HUES48 (cell line): Measurements from ENCODE around the gene CSK.

Experiments
- H3K27ac ChIP-seq: one replicate; pipeline ENCODE4 v1.7.0; 2013; ENCODE audit warnings: low read depth, low read length, inconsistent platforms
- H3K27me3 ChIP-seq: 2 replicates; pipeline ENCODE4 v1.6.1; 2013; ENCODE audit warnings: mild to moderate bottlenecking, low read length; ENCODE audit not compliant: control insufficient read depth, insufficient read depth
- H3K36me3 ChIP-seq: 2 replicates; pipeline ENCODE4 v1.6.1; 2013; ENCODE audit warnings: low read length; ENCODE audit not compliant: control insufficient read depth, insufficient read depth
- H3K4me1 ChIP-seq: 2 replicates; pipeline ENCODE4 v1.6.1; 2013; ENCODE audit warnings: mild to moderate bottlenecking, low read length; ENCODE audit not compliant: control insufficient read depth, insufficient read depth
- H3K4me3 ChIP-seq: 2 replicates; pipeline ENCODE4 v1.5.1; 2013; ENCODE audit warnings: mild to moderate bottlenecking, low read depth, low read length
- H3K9ac ChIP-seq: 2 replicates; pipeline ENCODE4 v1.6.1; 2013; ENCODE audit warnings: mild to moderate bottlenecking, low read depth, low read length, moderate library complexity
- H3K9me3 ChIP-seq: 2 replicates; pipeline ENCODE4 v1.6.1; 2013; ENCODE audit warnings: low read length; ENCODE audit not compliant: control insufficient read depth, insufficient read depth

Gene CSK

GRCh38 chr15:74829991-74830390 lies 48.1 kb downstream of the CSK start:
- Histone ChIP-seq H3K36me3 (no peaks in the 10 kb centered on the region), H3K27me3 (peaks cover 28% of the 10 kb centered on the region), H3K27ac (no peak overlapping the region), H3K4me1 (no peaks in the 10 kb centered on the region), H3K9ac (no peak overlapping the region), H3K4me3 (no peak overlapping the region), H3K9me3 (no peaks in the 10 kb centered on the region)

GRCh38 chr15:74830868-74831267 lies 49.0 kb downstream of the CSK start:
- no peak overlapping the region for H3K27ac ChIP-seq
- no peak overlapping the region for H3K9ac ChIP-seq
- no peaks in the 10 kb centered on the region for H3K9me3 ChIP-seq
- no peaks in the 10 kb centered on the region for H3K36me3 ChIP-seq
- no peaks in the 10 kb centered on the region for H3K4me1 ChIP-seq
- peaks cover 20% of the 10 kb centered on the region for H3K27me3 ChIP-seq
- H3K4me3 ChIP-seq, result no peak overlapping the region

- Histone ChIP-seq H3K27me3 (peaks cover 10% of the 10 kb centered on the region), H3K4me3 (no peak overlapping the region), H3K36me3 (peaks cover 6% of the 10 kb centered on the region; the same call in 1 of the 2 replicates), H3K27ac (no peak overlapping the region), H3K9ac (no peak overlapping the region), H3K9me3 (no peaks in the 10 kb centered on the region), H3K4me1 (no peaks in the 10 kb centered on the region)
Measured at GRCh38 chr15:74831813-74832495, 50.1 kb downstream of the CSK start.

GRCh38 chr15:74832826-74833225 lies 50.9 kb downstream of the CSK start:
- Histone ChIP-seq H3K4me1 (no peaks in the 10 kb centered on the region), H3K27me3 (peaks cover 1% of the 10 kb centered on the region), H3K27ac (no peak overlapping the region), H3K9ac (no peak overlapping the region), H3K36me3 (peaks cover 6% of the 10 kb centered on the region; the same call in 1 of the 2 replicates), H3K4me3 (no peak overlapping the region), H3K9me3 (no peaks in the 10 kb centered on the region)

GRCh38 chr15:74833376-74834107 lies 51.7 kb downstream of the CSK start:
- no peak overlapping the region for H3K9ac ChIP-seq

GRCh38 chr15:74835312-74835823 lies 53.5 kb downstream of the CSK start:
- Histone ChIP-seq H3K27ac (no peak overlapping the region), H3K4me1 (no peaks in the 10 kb centered on the region), H3K36me3 (peaks cover 14% of the 10 kb centered on the region), H3K9ac (no peak overlapping the region), H3K4me3 (no peak overlapping the region), H3K27me3 (no peaks in the 10 kb centered on the region), H3K9me3 (no peaks in the 10 kb centered on the region)

More at GRCh38 chr15:74833376-74834107, 51.7 kb downstream of the CSK start:
- no peak overlapping the region for H3K27ac ChIP-seq
- H3K4me3 ChIP-seq, result no peak overlapping the region
- no peaks in the 10 kb centered on the region for H3K27me3 ChIP-seq
- H3K36me3 ChIP-seq, result peaks cover 11% of the 10 kb centered on the region
- H3K9me3 ChIP-seq, result no peaks in the 10 kb centered on the region
- H3K4me1 ChIP-seq, result no peaks in the 10 kb centered on the region

GRCh38 chr15:74836846-74837245 lies 55.0 kb downstream of the CSK start:
- Histone ChIP-seq H3K9me3 (no peaks in the 10 kb centered on the region), H3K36me3 (peaks cover 23% of the 10 kb centered on the region), H3K9ac (no peak overlapping the region), H3K4me1 (no peaks in the 10 kb centered on the region), H3K27me3 (no peaks in the 10 kb centered on the region), H3K4me3 (no peak overlapping the region), H3K27ac (no peak overlapping the region)

- Histone ChIP-seq H3K27ac (no peak overlapping the region), H3K9ac (no peak overlapping the region), H3K36me3 (peaks cover 23% of the 10 kb centered on the region), H3K4me3 (no peak overlapping the region), H3K4me1 (peaks cover 2% of the 10 kb centered on the region; the same call in 1 of the 2 replicates), H3K9me3 (no peaks in the 10 kb centered on the region), H3K27me3 (no peaks in the 10 kb centered on the region)
Measured at GRCh38 chr15:74837482-74838136, 55.7 kb downstream of the CSK start.

GRCh38 chr15:74838137-74838516 lies 56.2 kb downstream of the CSK start:
- H3K4me1 ChIP-seq, result peaks cover 2% of the 10 kb centered on the region; the same call in 1 of the 2 replicates
- peaks cover 23% of the 10 kb centered on the region for H3K36me3 ChIP-seq

GRCh38 chr15:74838746-74839525 lies 57.1 kb downstream of the CSK start:
- Histone ChIP-seq H3K9ac (no peak overlapping the region), H3K4me3 (no peak overlapping the region), H3K9me3 (no peaks in the 10 kb centered on the region), H3K27me3 (no peaks in the 10 kb centered on the region), H3K27ac (no peak overlapping the region), H3K36me3 (peaks cover 23% of the 10 kb centered on the region), H3K4me1 (peaks cover 7% of the 10 kb centered on the region; the same call in 1 of the 2 replicates)

More at GRCh38 chr15:74838137-74838516, 56.2 kb downstream of the CSK start:
- no peaks in the 10 kb centered on the region for H3K9me3 ChIP-seq
- H3K27ac ChIP-seq, result no peak overlapping the region
- no peak overlapping the region for H3K4me3 ChIP-seq
- no peak overlapping the region for H3K9ac ChIP-seq
- H3K27me3 ChIP-seq, result no peaks in the 10 kb centered on the region
